GM12878 (cell line): ENCODE data around the gene CYP2A6. TPM values are rescaled to one million over a fixed set of nuclear protein-coding genes. Genes with fewer than 3 reads are reported as not detected.
"Not testable (repeated sequence)": the region's sequence is repeated elsewhere in the genome, so short reads cannot be mapped to it uniquely, and the experiment has no call there.

Source experiments
- ATAC-seq: fragments of 200-7000 bp; cut with Tn5 transposase; 3 replicates; pipeline ENCODE4 v1.9.1; 2020; ENCODE audit warnings: mild to moderate bottlenecking, moderate library complexity
- BruUV-seq: library from RNA; stranded (reverse); fragments of 400-500 nt; replicated peaks from 2 replicates; lab custom pipeline; 2021; lab: Mats Ljungman, UMichigan
- CTCF ChIA-PET: fragments of 300-600 bp; sonication (Branson Sonifier 250); formaldehyde crosslinking; extraction: SDS; loops from one replicate; lab custom pipeline; 2021; ENCODE audit warnings: inconsistent platforms; lab: Yijun Ruan, JAX
- POLR2A ChIA-PET: fragments of 350-600 bp; formaldehyde crosslinking; extraction: SDS; loops from one replicate; lab custom pipeline; 2021; ENCODE audit warnings: inconsistent platforms; lab: Charles Lee
- RAD21 ChIA-PET: fragments of 300-600 bp; sonication (Branson Sonifier 250); formaldehyde crosslinking; loops from one replicate; lab custom pipeline; 2023; ENCODE audit warnings: antibody characterized with exemption; ENCODE audit not compliant: unreplicated experiment; lab: Charles Lee
- SMC1A ChIA-PET: fragments of 300-600 bp; sonication (Branson Sonifier 250); formaldehyde crosslinking; loops from one replicate; lab custom pipeline; 2023; ENCODE audit not compliant: unreplicated experiment, uncharacterized antibody; lab: Charles Lee
- DNase-seq: peaks from one replicate; pipeline ENCODE4 v3.0.0-alpha.2; 2011; ENCODE audit warnings: low read depth, low spot score
- FAIRE-seq: peaks from 3 replicates; lab custom pipeline; 2011; peaks lifted over from hg19 to GRCh38; lab: Jason Lieb, UNC
- H2AFZ ChIP-seq: 2 replicates; pipeline ENCODE4 v1.6.0; 2011; ENCODE audit warnings: low read depth, low read length, control low read depth; ENCODE audit not compliant: control insufficient read depth
- H3K27ac ChIP-seq: 2 replicates; pipeline ENCODE4 v1.5.1; 2011; ENCODE audit warnings: control low read depth; ENCODE audit not compliant: control insufficient read depth, insufficient read depth
- H3K27me3 ChIP-seq, 2 experiments: replicated peaks in 1 of 2; 2 replicates each; pipeline versions ENCODE4 v1.6.0 to v1.6.1; 2011; ENCODE audit warnings: low read length in 1 of 2; ENCODE audit not compliant: control insufficient read depth in 2 of 2, insufficient read depth in 2 of 2
- H3K36me3 ChIP-seq, 2 experiments: 2 replicates each; pipeline ENCODE4 v1.5.1; 2011; ENCODE audit warnings: low read length in 1 of 2; ENCODE audit not compliant: control insufficient read depth in 2 of 2, insufficient read depth in 2 of 2
- H3K4me1 ChIP-seq: 2 replicates; pipeline ENCODE4 v1.6.1; 2011; ENCODE audit warnings: mild to moderate bottlenecking, low read length, moderate library complexity, mixed read lengths; ENCODE audit not compliant: control insufficient read depth, insufficient read depth
- H3K4me2 ChIP-seq: 2 replicates; pipeline ENCODE4 v1.6.0; 2011; ENCODE audit warnings: control low read depth; ENCODE audit not compliant: control insufficient read depth, insufficient read depth
- H3K4me3 ChIP-seq: fragments of 200-600 bp; sonication (generic); 2 replicates; pipeline ENCODE4 v1.5.1; 2016
- H3K79me2 ChIP-seq: 2 replicates; pipeline ENCODE4 v1.6.0; 2011; ENCODE audit warnings: low read length; ENCODE audit not compliant: control insufficient read depth, insufficient read depth
- H3K9ac ChIP-seq: 2 replicates; pipeline ENCODE4 v1.8.0; 2011; ENCODE audit warnings: low read length, control low read depth, mixed read lengths; ENCODE audit not compliant: control insufficient read depth, insufficient read depth
- H3K9me3 ChIP-seq: replicated peaks from 3 replicates; pipeline ENCODE4 v1.5.1; 2011; ENCODE audit warnings: mild to moderate bottlenecking, low read length; ENCODE audit not compliant: control insufficient read depth, insufficient read depth
- H4K20me1 ChIP-seq: 2 replicates; pipeline ENCODE4 v1.6.0; 2011; ENCODE audit not compliant: control insufficient read depth, insufficient read depth
- CHD4 ChIP-seq: fragments of 200-600 bp; sonication (generic); IDR thresholded peaks from 2 replicates; pipeline ENCODE4 v1.6.1; 2016; ENCODE audit warnings: mild to moderate bottlenecking
- KAT2A ChIP-seq: conservative IDR thresholded peaks from 2 replicates; pipeline ENCODE4 v1.6.1; 2011; ENCODE audit warnings: low read depth, low read length; ENCODE audit not compliant: control insufficient read depth
- LARP7 ChIP-seq: fragments of 450-650 bp; IDR thresholded peaks from 2 replicates; pipeline ENCODE4 v1.6.1; 2017; ENCODE audit warnings: mild to moderate bottlenecking
- PAX5 ChIP-seq: IDR thresholded peaks from 2 replicates; pipeline ENCODE4 v1.6.1; 2011; ENCODE audit warnings: low read depth, low read length, borderline replicate concordance
- PAX8 ChIP-seq: fragments of 450-650 bp; IDR thresholded peaks from 2 replicates; pipeline ENCODE4 v1.6.1; 2017; ENCODE audit warnings: mild to moderate bottlenecking, moderate library complexity
- POLR2A ChIP-seq: IDR thresholded peaks from 2 replicates; pipeline ENCODE4 v1.6.1; 2011; ENCODE audit warnings: low read depth, mild to moderate bottlenecking, low read length
- SPI1 ChIP-seq: IDR thresholded peaks from 2 replicates; pipeline ENCODE4 v1.6.1; 2011; ENCODE audit warnings: low read depth, mild to moderate bottlenecking, low read length, moderate library complexity, borderline replicate concordance; ENCODE audit not compliant: insufficient read depth
- WGBS: methylation state at CpG from one replicate; pipeline ENCODE4 v1.1.6; 2016; ENCODE audit warnings: low lambda C conversion rate; ENCODE audit not compliant: insufficient replicate concordance, insufficient coverage; ENCODE audit errors: missing lambda C conversion rate; 5-methylcytosine and 5-hydroxymethylcytosine counted together
- in situ Hi-C: fragments of 300-500 bp; cut with MboI; formaldehyde crosslinking; loops from 9 replicates; pipeline ENCODE4 v1.14.3; 2018; ENCODE audit warnings: mixed read lengths
- intact Hi-C: fragments of 100-400 bp; cut with micrococcal nuclease; formaldehyde crosslinking; loops from one replicate; pipeline ENCODE4 v1.14.2; 2022; ENCODE audit not compliant: unreplicated experiment
- polyA plus RNA-seq, 11 experiments: library from polyadenylated mRNA; depleted of rRNA in 4 of 11; unstranded in 6 of 11; stranded (reverse) in 5 of 11; fragments of >200 nt; fragmentation: Nextera tagmentation in 4 of 11; fragmentation: Illumina TruSeq in 1 of 11; extraction: Ambion mirVana in 4 of 11; extraction: Trizol in 1 of 11; gene quantifications; 1 replicate in 1 of 11; 2 replicates in 10 of 11; pipeline versions ENCODE4 v1.2.1 to v1.2.3, GENCODE V29; 2011 to 2016; ENCODE audit warnings: inconsistent platforms in 2 of 11, missing spikeins in 2 of 11, low read depth in 1 of 11
- total RNA-seq, 4 experiments: library from RNA; depleted of rRNA in 3 of 4; stranded (reverse); fragments of >200 nt in 3 of 4; fragmentation: Illumina TruSeq in 1 of 4; extraction: Trizol in 1 of 4; gene quantifications; 2 replicates each; pipeline versions ENCODE4 v1.2.1 to v1.2.3, GENCODE V29; 2013 to 2021
- TF ChIP-seq, protein P1 (sequence below): fragments of 450-650 bp; IDR thresholded peaks from 2 replicates; pipeline ENCODE4 v1.6.1; 2017; ENCODE audit warnings: low read depth, mild to moderate bottlenecking, moderate library complexity

The CYP2A6 gene
- total and polyA plus RNA-seq, 10 of the 15 experiments (the other 5 are each of a cell fraction or from before 2014, with no cell fraction given), result 0.97 TPM; not detected in 9

DNA sequence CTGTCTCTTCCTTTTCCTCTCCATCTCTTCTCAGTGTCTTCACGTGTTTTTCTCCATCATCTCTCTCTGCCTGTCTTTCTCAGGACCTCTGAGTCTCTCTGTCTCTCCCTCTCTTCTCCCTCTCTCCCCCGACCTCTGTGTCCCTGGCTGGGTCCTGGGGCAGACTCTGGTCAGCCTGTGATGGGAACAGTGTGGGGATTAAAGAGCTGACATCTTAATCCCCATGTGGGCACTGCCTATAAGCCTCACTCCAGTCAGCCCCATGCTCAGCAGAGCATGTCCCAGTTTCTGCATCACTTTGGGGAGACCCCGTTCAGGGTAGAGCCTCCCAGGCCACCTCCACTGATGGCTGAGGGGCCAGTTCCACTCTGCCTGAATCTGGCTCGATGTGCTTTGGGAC lies 35.0 kb downstream of the CYP2A6 start:
- FAIRE-seq (no peak), DNase-seq (no peak), ATAC-seq (no peak)
- POLR2A ChIA-PET, result interaction anchor here (0.9 kb wide), 1 partner anchor 154 kb away, joined by 3 read pairs; no protein-coding TSS in a partner anchor
- BruUV-seq, result no TSS peak
- 9% methylated on average over 4 of the region's 4 CpGs for WGBS
- Histone ChIP-seq H3K4me1 (peaks cover 10% of the 10 kb centered on the region), H3K27ac (no peak overlapping the region), H3K4me3 (no peak overlapping the region), H3K9me3 (no peaks in the 10 kb centered on the region), H3K27me3 (no peaks in the 10 kb centered on the region), H4K20me1 (no peaks in the 10 kb centered on the region), H3K9ac (no peak overlapping the region), H3K79me2 (no peaks in the 10 kb centered on the region), H3K36me3 (no peaks in the 10 kb centered on the region), H2AFZ (no peak overlapping the region), H3K4me2 (no peak overlapping the region)
- TF ChIP-seq PAX5 (0 out of 2 replicates have a peak, but pooled peaks have one; percentile 27), LARP7 (no peak)
- intact Hi-C loops, result no loop called here
- SMC1A ChIA-PET, result no interaction called here
- RAD21 ChIA-PET, result no interaction called here
- in situ Hi-C loops, result no loop called here
- CTCF ChIA-PET, result interaction anchor here (1.1 kb wide), 1 partner anchor 65 kb away, joined by 3 read pairs; no protein-coding TSS in a partner anchor

DNA sequence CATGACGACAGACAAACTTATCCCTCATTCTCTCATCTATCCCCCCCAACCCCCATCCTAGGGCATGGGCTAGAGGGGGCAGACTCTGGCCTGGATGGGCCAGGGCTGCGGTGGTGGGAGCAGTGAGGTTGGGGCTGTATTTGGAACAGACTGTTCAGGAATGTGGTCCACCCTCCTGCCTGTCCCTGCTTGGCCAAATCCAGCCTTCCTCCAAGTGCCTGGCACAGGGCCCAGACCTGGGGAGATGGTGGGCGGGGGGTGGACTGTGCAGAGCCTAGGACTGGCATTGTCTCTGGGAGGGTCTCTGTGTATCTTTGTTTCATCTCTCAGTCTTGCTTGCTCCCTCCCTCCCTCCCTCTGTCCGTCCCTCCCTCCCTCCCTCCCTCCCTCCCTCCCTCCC lies 37.1 kb downstream of the CYP2A6 start:
- H3K4me2 ChIP-seq, result no peak overlapping the region
- no peak overlapping the region for H3K9ac ChIP-seq
- no peaks in the 10 kb centered on the region for H4K20me1 ChIP-seq
- TF ChIP-seq, protein P1, sequence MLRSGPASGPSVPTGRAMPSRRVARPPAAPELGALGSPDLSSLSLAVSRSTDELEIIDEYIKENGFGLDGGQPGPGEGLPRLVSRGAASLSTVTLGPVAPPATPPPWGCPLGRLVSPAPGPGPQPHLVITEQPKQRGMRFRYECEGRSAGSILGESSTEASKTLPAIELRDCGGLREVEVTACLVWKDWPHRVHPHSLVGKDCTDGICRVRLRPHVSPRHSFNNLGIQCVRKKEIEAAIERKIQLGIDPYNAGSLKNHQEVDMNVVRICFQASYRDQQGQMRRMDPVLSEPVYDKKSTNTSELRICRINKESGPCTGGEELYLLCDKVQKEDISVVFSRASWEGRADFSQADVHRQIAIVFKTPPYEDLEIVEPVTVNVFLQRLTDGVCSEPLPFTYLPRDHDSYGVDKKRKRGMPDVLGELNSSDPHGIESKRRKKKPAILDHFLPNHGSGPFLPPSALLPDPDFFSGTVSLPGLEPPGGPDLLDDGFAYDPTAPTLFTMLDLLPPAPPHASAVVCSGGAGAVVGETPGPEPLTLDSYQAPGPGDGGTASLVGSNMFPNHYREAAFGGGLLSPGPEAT, result no peak
- TF ChIP-seq SPI1, result no peak
- TF ChIP-seq POLR2A, result peak; percentile 29; the same call in 1 of the 2 replicates
- no peak for TF ChIP-seq PAX8
- no peak for TF ChIP-seq KAT2A
- TF ChIP-seq CHD4, result no peak
- no TSS peak for BruUV-seq
- DNase-seq, result no peak
- in situ Hi-C loops (loop anchor here (5.0 kb wide), 1 partner anchor 319 kb away; no protein-coding TSS in a partner anchor), intact Hi-C loops (no loop called here)
- peaks cover 4% of the 10 kb centered on the region for H3K4me1 ChIP-seq
- POLR2A ChIA-PET, result no interaction called here
- no peak overlapping the region for H3K4me3 ChIP-seq
- 28% methylated on average over 3 of the region's 4 CpGs for WGBS
- H3K36me3 ChIP-seq, result peaks cover 0 to 7% of the 10 kb centered on the region in 2 experiments; a peak in 3 of 4 replicates
- H3K27ac ChIP-seq, result no peak overlapping the region
- no peaks in the 10 kb centered on the region for H3K27me3 ChIP-seq
- FAIRE-seq, result no peak
- H3K9me3 ChIP-seq, result no peaks in the 10 kb centered on the region
- CTCF ChIA-PET, result interaction anchor here (0.6 kb wide), 1 partner anchor 126 kb away, joined by 3 read pairs; no protein-coding TSS in a partner anchor
- SMC1A ChIA-PET, result interaction anchor here (1.2 kb wide), 1 partner anchor 63 kb away, joined by 3 read pairs; the partner anchor contains the start of gene ACTMAP
- no peak for ATAC-seq
- no peak overlapping the region for H2AFZ ChIP-seq
- H3K79me2 ChIP-seq, result no peaks in the 10 kb centered on the region
- RAD21 ChIA-PET, result interaction anchor here (1.6 kb wide), 1 partner anchor 150 kb away, joined by 8 read pairs; no protein-coding TSS in a partner anchor

DNA sequence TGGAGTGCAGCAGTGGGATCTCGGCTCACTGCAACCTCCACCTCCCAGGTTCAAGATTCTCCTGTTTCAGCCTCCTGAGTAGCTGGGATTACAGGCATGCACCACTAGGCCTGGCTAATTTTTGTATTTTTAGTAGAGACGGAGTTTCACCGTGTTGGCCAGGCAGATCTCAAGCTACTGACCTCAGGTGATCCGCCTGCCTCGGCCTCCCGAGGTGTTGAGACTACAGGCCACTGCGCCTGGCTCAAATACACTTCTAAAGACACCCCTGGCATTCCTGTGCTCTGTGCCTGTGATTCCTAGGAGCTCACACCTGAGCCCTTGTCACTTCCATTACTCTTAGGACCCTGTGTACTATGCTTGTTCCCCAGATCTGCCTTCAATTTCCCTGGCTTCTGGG lies 37.7 kb downstream of the CYP2A6 start:
- H3K4me1 ChIP-seq, BruUV-seq, POLR2A ChIA-PET, H4K20me1 ChIP-seq, FAIRE-seq, H2AFZ ChIP-seq, H3K79me2 ChIP-seq, H3K27ac ChIP-seq, H3K4me3 ChIP-seq, H3K27me3 ChIP-seq, H3K9me3 ChIP-seq, DNase-seq, intact Hi-C loops, ATAC-seq, H3K9ac ChIP-seq, H3K4me2 ChIP-seq: not testable (repeated sequence)
- ChIA-PET SMC1A (interaction anchor here (1.2 kb wide), 1 partner anchor 63 kb away, joined by 3 read pairs; the partner anchor contains the start of gene ACTMAP), RAD21 (interaction anchor here (1.6 kb wide), 1 partner anchor 149 kb away, joined by 8 read pairs; no protein-coding TSS in a partner anchor), CTCF (interaction anchor here (0.6 kb wide), 1 partner anchor 125 kb away, joined by 3 read pairs; no protein-coding TSS in a partner anchor)
- in situ Hi-C loops, result loop anchor here (5.0 kb wide), 1 partner anchor 320 kb away; no protein-coding TSS in a partner anchor
- peaks cover 4 to 12% of the 10 kb centered on the region in 2 experiments; a peak in 3 of 4 replicates for H3K36me3 ChIP-seq
- WGBS, result 85% methylated on average over 7 of the region's 7 CpGs
